Right renal cortex interstitium (tissue), 3 donors: ENCODE results near the gene IGLL5. TPM values are rescaled to one million over a fixed set of nuclear protein-coding genes. Genes with fewer than 3 reads are reported as not detected.

ENCODE experiments used
- DNase-seq, 3 donors: peaks; one replicate each; pipeline ENCODE4 v3.0.0-alpha.2; 2013; ENCODE audit warnings: low read depth in 3 of 3, low spot score in 2 of 3
- polyA plus RNA-seq, 3 donors: library from polyadenylated mRNA; unstranded; fragments of 120-200 nt; gene quantifications; one replicate each; pipeline ENCODE4 v1.2.1, GENCODE V29; 2013; ENCODE audit not compliant: insufficient read length in 3 of 3

Gene IGLL5
- polyA plus RNA-seq, 3 donors = 0.22 TPM; not detected in 2

GRCh38 chr22:22882033-22882717 lies 5.4 kb upstream of the IGLL5 start:
- DNase-seq = no peak

GRCh38 chr22:22883090-22883727 lies 4.4 kb upstream of the IGLL5 start:
- DNase-seq = no peak

GRCh38 chr22:22884010-22884887 lies 3.4 kb upstream of the IGLL5 start:
- DNase-seq = peak in 2 of 3 donors; percentile 50 to 56

DNA sequence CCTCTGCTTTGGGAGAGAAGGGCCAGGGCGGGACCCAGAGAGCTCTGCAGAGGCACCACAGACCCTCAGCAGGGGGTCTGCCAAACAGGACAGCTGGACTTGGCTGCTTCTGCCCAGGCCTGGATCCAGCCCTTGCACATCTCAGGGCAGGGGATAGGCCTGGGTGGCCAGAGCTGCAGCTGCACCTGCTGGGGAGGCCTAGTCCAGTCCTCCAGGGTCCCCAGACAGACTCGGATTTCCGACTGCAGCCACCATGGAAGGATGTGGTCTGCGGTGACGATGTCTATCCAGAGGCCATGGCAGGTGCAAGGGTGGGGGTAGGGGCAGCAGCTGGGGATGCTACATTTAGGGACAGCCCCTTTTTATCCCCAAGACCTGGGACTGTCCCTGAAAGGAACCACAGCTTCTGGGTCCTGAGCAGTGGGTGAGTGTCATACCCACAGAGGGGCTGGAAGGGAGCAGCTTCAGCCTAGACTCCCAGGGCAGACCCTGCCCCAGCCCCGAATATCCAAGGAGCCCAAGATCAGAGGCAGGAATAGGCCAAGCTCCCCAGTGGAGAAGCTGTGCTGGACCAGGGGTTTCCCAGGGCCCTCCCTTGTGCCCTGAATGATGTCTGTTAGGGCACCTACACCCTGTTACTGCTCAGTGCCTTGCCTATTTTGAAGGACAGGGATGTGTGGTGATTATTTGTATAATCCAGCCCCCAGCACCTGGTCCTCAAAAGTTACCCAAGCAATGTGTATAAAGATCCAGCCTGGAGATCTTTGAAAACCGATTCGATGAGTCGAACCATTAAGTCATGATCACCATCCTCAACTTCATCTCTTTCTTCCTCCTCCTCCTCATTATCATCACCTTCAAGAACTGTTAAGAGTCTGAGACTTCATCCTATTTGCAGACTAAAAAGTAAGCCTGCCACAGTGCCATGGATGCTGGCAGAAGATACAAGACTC lies 2.5 kb upstream of the IGLL5 start:
- DNase-seq = no peak

- DNase-seq = no peak
Observed at GRCh38 chr22:22886546-22886945, 1.1 kb upstream of the IGLL5 start.

- no peak for DNase-seq
Observed at GRCh38 chr22:22888571-22889353, 1.1 kb downstream of the IGLL5 start.

DNA sequence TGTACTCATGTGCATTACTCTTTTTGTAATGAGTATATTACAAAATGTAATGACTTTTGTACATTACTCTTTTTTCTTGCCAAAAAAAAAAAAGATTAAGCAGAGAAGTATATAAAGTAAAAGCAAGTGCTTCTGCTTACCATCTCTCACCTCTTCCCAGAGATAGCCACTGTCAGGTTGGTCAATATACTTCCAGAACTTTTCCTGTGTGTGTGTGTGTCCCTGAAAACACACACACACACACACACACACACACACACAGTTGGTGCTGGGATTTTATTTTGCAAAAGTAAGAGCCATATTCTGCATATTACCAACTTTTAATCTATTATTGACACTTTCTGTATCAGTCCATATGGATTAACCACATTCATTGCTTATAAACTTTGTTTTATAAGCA lies 2.5 kb downstream of the IGLL5 start:
- no peak for DNase-seq

GRCh38 chr22:22891139-22891621 lies 3.6 kb downstream of the IGLL5 start:
- DNase-seq = no peak

- DNase-seq = no peak
Observed at GRCh38 chr22:22892096-22893052, 4.8 kb downstream of the IGLL5 start.

DNA sequence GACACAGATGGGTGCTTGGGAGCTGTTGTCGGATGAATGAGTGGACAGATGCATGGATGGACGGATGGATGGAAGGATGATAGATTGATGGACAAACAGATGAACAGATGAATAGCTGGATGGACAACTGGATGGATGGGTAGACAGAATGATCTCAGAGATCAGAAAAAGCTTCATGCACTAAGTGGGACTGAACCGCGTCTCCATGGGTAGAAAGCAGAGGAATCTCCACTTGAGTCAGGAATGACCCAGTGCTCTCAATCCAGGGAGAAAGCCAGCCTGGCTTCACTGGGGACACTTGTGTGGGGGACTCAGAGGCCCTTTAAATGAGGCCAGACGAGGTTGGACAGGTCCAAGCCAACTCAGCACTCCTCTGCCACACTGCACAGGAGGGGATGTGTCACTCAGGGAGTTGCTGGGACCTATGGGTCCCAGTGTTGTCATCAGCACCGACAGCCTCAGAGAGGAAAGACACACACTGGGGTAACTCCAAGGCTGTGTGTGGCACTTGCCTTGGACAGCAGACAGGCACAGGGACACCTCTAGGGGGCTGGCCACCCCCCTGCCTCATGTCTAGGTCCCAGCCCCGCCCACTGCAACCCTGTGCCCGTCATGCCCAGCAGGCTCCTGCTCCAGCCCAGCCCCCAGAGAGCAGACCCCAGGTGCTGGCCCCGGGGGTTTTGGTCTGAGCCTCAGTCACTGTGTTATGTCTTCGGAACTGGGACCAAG lies 5.6 kb downstream of the IGLL5 start:
- DNase-seq = no peak

DNA sequence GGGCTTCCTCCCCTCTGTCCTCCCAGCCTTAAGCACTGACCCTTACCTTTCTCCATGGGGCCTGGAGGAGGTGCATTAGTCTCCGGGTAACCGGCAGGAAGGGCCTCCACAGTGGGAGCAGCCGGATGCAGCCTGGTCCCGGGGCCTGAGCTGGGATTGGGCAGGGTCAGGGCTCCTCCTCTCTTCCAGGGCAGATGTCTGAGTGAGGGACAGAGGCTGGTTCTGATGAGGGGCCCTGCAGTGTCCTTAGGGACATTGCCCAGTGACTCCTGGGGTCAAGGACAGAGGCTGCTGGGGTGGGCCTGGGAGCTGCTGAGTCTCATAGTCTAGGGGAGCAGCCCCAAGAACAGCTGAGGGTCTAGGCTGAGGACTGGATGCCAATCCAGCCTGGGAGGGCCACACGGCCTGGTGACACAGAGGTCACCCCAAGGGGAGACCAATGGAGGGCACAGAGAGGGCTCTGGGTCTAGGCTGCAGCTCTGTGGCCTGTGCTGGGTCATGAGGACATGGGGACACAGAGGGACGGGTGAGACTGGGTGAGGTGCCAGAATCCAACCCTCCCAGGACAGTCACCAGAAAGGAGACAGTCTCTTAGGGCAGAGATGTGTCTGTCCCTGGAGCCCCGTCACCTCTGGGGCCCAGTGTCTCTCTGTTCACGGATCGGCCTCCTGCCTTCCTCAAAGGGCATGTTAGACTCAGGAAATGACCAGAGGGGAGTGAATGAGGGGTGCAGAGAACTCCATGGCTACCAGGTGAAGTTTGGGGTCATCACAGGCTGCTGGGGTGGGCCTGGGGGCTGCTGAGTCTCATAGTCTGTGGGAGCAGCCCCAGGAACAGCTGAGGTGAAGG lies 6.5 kb downstream of the IGLL5 start:
- DNase-seq = no peak

- DNase-seq = no peak
Observed at GRCh38 chr22:22894740-22895731, 7.4 kb downstream of the IGLL5 start.

- DNase-seq = no peak
Observed at GRCh38 chr22:22895776-22896445, 8.3 kb downstream of the IGLL5 start.

DNA sequence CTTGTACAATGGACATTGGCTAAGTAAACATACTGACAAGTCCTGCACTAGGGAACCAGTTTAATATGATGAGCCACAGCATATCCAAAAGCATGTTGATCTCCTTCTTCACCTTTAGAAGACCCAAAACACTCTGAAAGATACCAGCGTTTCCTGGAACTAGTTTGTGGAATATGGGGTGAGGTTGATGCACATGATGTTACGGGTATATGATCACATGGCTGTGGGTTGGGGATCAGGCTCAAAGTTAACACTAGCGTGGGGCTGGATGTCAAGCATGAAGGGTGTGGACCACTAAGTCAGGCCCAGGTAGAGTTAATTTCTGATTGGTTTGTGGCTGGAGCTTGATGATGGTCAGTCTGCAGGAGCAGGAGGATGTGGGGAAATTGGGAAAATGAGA lies 9.0 kb downstream of the IGLL5 start:
- no peak for DNase-seq

- DNase-seq = no peak
Observed at GRCh38 chr22:22897091-22897490, 9.5 kb downstream of the IGLL5 start.
